ENCODE data around the gene CORO6.

Gene CORO6

DNA sequence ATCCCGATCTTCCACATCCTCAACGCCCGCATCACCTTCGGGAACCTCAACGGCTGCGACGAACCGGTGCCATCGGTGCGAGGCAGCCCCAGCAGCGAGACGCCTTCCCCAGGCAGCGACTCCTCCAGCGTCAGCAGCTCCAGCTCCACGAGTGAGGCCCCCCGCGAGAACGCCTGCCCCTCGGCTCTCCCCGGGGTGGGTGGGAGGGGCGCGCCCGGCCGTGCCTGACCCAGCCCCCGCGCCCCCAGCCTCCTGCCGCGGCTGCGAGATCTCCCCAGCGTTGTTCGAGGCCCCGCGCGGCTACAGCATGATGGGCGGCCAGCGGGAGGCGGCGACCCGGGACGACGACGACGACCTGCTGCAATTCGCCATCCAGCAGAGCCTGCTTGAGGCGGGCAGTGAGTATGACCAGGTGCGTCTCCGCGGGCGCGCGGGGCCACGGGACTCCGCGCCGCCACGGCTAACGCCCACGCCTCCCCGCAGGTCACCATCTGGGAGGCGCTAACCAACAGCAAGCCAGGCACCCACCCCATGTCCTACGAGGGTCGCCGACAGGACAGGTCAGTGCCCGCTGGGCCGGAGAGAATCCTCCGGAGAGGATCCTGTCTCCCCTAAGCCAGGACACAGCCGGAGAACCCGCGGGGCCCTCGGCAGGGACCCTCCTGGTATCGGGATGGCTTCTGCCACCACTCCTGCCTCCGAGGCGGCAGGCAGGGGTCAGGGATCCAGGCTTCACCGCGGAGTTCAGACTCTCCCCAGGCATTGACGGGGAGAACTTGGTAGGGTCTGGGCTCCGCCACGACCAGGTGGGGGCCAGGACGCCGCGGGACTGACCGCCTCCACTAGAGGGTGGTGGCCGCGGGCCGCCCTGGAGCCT lies 10.1 kb downstream of the CORO6 start:
- no peak for DNase-seq

GRCh38 chr17:29612094-29612403 lies 10.7 kb downstream of the CORO6 start:
- no peak for DNase-seq

DNA sequence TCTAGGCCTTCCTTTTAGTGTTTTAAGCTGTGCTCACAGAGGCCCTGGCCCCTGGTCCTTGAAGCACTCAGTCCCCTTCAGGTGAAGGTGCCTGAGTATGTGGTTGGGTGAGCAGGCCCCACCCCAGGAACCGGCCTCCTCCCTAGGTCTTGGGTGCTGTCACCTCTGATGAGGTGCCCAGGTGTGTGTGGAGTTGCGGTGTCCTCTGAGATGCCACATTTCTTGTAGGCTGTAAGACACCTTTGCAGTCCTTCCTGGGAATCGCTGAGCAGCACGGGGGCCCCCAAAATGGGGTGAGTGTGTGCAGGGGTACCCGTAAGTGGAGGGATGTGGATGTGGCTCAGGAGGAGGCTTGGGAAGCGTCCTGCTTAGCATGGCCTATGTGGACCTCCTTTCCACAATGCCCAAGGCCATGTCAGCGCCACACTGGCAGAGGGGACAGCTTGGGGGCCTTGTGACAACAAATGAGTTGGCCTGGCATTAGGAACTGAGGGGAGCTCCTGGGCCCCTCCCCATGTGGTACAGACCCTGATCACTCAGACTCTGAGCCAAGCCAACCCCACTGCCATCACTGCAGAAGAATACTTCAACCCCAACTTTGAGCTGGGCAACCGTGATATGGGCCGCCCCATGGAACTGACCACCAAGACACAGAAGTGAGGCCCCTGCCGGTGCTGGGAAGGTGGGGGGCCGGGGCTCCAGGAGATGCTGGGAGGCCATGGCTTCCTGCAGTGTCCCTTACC lies 11.2 kb downstream of the CORO6 start:
- DNase-seq, result no peak

- DNase-seq, result no peak
Observed at GRCh38 chr17:29610395-29610794, 12.3 kb downstream of the CORO6 start.

DNA sequence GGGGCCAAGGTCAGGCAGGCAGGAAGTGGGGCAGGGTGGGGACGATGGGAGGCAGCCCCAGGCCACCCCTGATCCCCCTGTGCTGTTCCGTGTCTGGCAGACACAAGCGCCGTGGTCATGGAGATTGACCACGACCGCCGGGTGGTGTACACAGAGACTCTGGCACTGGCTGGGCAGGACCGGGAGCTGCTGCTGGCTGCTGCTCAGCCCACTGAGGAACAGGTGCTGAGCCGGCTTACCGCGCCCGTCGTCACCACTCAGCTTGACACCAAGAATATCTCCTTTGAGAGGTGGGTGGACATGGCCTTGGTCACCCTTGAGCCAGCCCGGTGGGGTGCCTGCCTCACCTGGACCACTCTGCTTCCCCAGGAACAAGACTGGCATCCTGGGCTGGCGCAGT lies 13.7 kb downstream of the CORO6 start:
- no peak for DNase-seq

- DNase-seq, result no peak
Observed at GRCh38 chr17:29607557-29608195, 15.0 kb downstream of the CORO6 start.

GRCh38 chr17:29603109-29603674 lies 19.5 kb downstream of the CORO6 start:
- no peak for DNase-seq

DNA sequence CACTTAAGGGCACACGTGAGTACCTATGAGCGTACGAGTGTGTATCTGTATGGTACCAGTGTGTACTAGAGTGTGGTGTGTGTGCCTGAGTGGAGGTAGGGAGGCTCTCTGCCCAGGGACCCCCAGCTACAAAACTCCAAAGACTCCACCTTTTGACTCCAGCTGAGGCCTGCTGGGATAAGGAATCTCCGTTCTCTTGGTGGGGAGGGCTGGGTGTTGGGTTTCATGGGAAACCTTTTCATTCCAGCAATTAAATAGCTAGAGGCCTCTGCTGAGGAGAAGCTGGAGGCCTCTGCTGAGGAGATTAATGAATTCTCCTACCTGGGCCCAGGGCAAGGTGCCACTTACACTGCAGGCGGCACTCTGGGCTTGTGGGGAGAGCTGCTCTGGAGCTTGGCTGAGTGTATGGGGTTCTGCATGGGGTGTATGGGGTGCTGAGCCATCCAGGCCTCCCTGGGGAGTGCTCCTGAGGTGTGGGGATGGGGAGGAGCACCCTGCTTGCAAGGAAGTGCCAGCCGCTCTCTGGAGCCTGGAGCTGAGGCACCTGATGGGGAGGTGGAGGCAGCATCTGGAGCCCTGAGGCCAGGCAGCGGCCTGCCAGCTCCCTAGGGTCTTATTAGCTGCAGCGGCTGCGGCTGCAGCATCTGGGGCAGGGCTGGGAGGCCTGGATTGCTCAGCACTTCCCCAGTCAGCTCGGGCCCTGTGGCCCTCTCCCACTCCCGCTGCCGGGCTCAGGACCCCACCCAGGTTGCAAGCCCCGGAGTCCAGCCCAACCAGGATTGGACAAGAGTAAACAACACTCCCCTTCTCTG lies 25.1 kb downstream of the CORO6 start:
- no peak for DNase-seq

DNA sequence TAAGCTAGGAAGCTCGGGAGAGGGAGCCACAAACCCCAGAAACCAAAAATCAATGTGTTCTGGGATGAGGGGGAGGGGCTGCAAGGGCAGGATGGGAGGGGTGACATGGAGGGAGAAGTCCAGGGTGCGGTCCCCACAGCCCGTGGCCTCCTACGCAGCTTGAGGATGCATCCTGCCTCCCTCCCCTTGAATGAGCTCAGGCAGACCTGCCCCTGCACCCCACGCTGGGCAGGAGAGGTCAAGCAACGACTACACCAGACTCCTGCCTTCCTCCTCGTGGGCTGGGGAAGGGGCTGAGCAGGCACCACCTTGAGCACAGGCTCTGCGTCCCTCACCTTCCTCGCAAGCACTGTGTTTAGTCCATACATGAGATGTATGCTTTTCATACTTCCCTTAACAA lies 25.9 kb downstream of the CORO6 start:
- no peak for DNase-seq

DNA sequence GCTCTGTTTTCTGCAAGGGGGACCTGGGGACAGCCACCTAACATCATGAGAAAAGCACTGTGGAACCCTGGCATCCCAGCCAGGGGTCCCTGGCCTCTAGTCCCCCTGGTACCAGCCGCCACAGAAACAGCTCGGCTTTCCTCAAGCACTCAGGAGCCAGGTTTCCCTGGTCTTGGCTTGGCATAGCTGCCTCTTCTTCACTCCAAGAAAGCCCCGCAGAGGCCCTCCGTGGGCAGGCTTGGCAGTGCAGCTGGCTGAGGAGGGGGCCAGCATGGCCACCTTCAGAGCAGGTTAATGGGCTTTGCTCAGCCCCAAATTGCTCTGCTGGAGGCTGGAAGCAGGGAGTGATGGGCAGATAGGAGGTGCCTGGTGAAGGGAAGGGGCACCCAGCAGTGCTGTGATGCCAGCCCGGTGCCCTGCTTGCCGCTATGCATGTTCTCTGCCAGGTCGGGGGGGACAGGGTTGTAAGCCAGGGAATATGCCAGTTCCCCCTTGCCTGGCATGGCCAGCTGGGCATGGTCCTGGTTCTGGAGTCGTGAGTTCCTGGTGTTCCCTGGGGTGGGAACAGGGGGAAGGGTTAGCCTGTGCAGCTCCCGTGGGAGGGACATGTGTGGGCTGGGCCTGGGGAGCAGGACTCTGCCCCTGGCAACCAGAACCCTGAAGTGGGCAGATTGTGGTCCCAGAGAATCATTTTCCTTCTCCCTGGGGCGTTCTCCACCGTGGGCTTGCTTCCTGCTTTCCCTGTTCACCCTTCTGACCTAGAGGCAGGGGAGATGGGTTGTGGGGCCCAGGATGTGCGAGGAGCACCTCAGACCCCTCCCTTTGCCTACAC lies 26.6 kb downstream of the CORO6 start:
- no peak for DNase-seq

GRCh38 chr17:29595107-29595942 lies 27.4 kb downstream of the CORO6 start:
- DNase-seq, result no peak

DNA sequence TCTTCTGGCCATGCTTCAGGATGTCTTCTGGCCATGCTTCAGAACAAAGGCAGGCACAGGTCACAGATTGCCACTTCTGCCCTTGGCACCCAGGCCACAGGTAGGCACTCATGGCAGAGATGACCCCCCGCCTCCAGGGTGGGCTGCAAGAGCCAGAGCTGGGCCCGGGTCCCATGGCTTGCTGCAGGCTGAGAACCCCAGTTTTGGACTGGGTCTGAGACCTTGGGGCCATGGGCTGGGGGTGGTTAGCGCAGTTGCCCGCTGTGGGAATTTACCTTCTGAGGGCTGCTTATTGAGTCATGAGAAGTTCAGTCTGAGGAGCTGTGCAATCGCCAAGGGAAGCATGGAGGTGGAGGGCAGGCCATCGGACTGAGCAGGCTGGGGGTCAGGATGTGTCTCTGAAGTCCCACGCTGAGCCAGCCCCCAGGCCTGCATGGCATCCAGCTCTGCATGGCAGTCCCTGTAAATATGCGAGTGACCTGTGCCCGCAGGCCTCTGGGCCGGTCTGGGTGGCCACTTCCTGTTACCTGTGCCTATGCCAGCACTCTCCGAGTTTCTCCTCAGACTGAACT lies 28.1 kb downstream of the CORO6 start:
- no peak for DNase-seq

GRCh38 chr17:29593591-29594518 lies 28.9 kb downstream of the CORO6 start:
- DNase-seq, result peak in 1 of 5 experiments; percentile 31

- DNase-seq, result peak in 1 of 5 experiments; percentile 41
Observed at GRCh38 chr17:29592850-29593551, 29.7 kb downstream of the CORO6 start, which contains the start of gene ANKRD13B. Gene ANKRD13B, plus strand, starts transcription at chr17:29593132. Its CDS starts 490 bp downstream, at chr17:29593622.

- peak; percentile 60 to 75 (median 65) for DNase-seq
Observed at GRCh38 chr17:29591737-29592608, 30.7 kb downstream of the CORO6 start.

- peak in 1 of 5 experiments; percentile 36 for DNase-seq
Observed at GRCh38 chr17:29591146-29591736, 31.5 kb downstream of the CORO6 start.
